MCF 10A (cell line): Measurements from ENCODE around the gene BAAT. TPM values are rescaled to one million over a fixed set of nuclear protein-coding genes. Genes with fewer than 3 reads are reported as not detected.
"Not testable (repeated sequence)": the region's sequence is repeated elsewhere in the genome, so short reads cannot be mapped to it uniquely, and the experiment has no call there.

ENCODE experiments used
- Bru-seq: library from RNA; stranded (reverse); fragments of 400-500 nt; gene quantifications from one replicate; lab custom pipeline; 2021; lab: Mats Ljungman, UMichigan
- BruChase-seq, 2 experiments: library from RNA; stranded (reverse); fragments of 400-500 nt; gene quantifications; one replicate each; lab custom pipeline; 2021; lab: Mats Ljungman, UMichigan
- BruUV-seq: library from RNA; stranded (reverse); fragments of 400-500 nt; replicated peaks from 2 replicates; lab custom pipeline; 2021; lab: Mats Ljungman, UMichigan
- CTCF ChIA-PET: fragments of 300-600 bp; sonication (Branson Sonifier 250); formaldehyde crosslinking; extraction: SDS; loops from one replicate; lab custom pipeline; 2021; ENCODE audit warnings: antibody characterized with exemption, inconsistent platforms; lab: Yijun Ruan, JAX
- POLR2A ChIA-PET: fragments of 300-600, 350-650 bp; sonication (Branson Sonifier 250); formaldehyde crosslinking; extraction: SDS; loops from one replicate; lab custom pipeline; 2020; ENCODE audit warnings: antibody characterized with exemption, inconsistent platforms; lab: Yijun Ruan, JAX
- DNase-seq: peaks from one replicate; pipeline ENCODE4 v3.0.0-alpha.2; 2018; ENCODE audit not compliant: unreplicated experiment
- H3K27ac Mint-ChIP-seq: one replicate; pipeline ENCODE4 v1.8.0; 2022; ENCODE audit warnings: mild to moderate bottlenecking, low read depth, mixed read lengths; ENCODE audit not compliant: unreplicated experiment
- H3K27me3 Mint-ChIP-seq: one replicate; pipeline ENCODE4 v1.8.0; 2022; ENCODE audit warnings: mixed read lengths; ENCODE audit not compliant: insufficient read depth, unreplicated experiment
- H3K36me3 Mint-ChIP-seq: one replicate; pipeline ENCODE4 v1.8.0; 2022; ENCODE audit warnings: mild to moderate bottlenecking, moderate library complexity, mixed read lengths; ENCODE audit not compliant: insufficient read depth, unreplicated experiment
- H3K4me1 Mint-ChIP-seq: one replicate; pipeline ENCODE4 v1.8.0; 2022; ENCODE audit warnings: mixed read lengths; ENCODE audit not compliant: insufficient read depth, unreplicated experiment
- H3K4me3 Mint-ChIP-seq: one replicate; pipeline ENCODE4 v1.8.0; 2022; ENCODE audit warnings: mild to moderate bottlenecking, moderate library complexity, mixed read lengths; ENCODE audit not compliant: unreplicated experiment
- H3K9me3 Mint-ChIP-seq: one replicate; pipeline ENCODE4 v1.8.0; 2022; ENCODE audit warnings: mixed read lengths; ENCODE audit not compliant: unreplicated experiment
- CTCF ChIP-seq: fragments of 200-600 bp; IDR thresholded peaks from one replicate; pipeline ENCODE4 v1.8.0; 2022; ENCODE audit warnings: antibody characterized with exemption, mild to moderate bottlenecking; ENCODE audit not compliant: unreplicated experiment
- intact Hi-C: fragments of 100-400 bp; cut with micrococcal nuclease; formaldehyde crosslinking; loops from 2 replicates; pipeline ENCODE4 v1.14.1; 2022
- long read RNA-seq: library from polyadenylated mRNA; stranded (forward); transcript quantifications from one replicate; pipeline ENCODE4 v2.0.0, GENCODE V29; 2022
- total RNA-seq: library from RNA; stranded (reverse); gene quantifications from 2 replicates; pipeline ENCODE4 v1.2.3, GENCODE V29; 2022

The BAAT gene
- total RNA-seq (0.14 and 0.15 TPM in 2 replicates), Bru-seq, nascent RNA (percentile 48 among the genes with signal in this experiment), BruChase-seq, experiment 1, labeled RNA remaining after a 6-hour chase (percentile 49 among the genes with signal in this experiment), BruChase-seq, experiment 2, labeled RNA remaining after a 2-hour chase (percentile 52 among the genes with signal in this experiment)
- long read RNA-seq, result 0 reads

GRCh38 chr9:101384873-101385536, at the start of gene BAAT:
Gene BAAT, minus strand, starts transcription at chr9:101385006. Its CDS starts 13,602 bp downstream, at chr9:101371404.
- H3K4me3 Mint-ChIP-seq, BruUV-seq, H3K9me3 Mint-ChIP-seq, H3K27ac Mint-ChIP-seq, POLR2A ChIA-PET, DNase-seq, H3K27me3 Mint-ChIP-seq, H3K4me1 Mint-ChIP-seq, CTCF ChIA-PET: not testable (repeated sequence)
- peaks cover 28% of the 10 kb centered on the region for H3K36me3 Mint-ChIP-seq
- intact Hi-C loops, result loop anchor here (5.0 to 10.0 kb wide), 3 partner anchors 268 to 783 kb away; no protein-coding TSS in a partner anchor

- Mint-ChIP-seq H3K4me3 (no peak overlapping the region), H3K36me3 (no peaks in the 10 kb centered on the region), H3K9me3 (no peaks in the 10 kb centered on the region), H3K27me3 (peaks cover 45% of the 10 kb centered on the region), H3K4me1 (no peaks in the 10 kb centered on the region), H3K27ac (no peak overlapping the region)
- POLR2A ChIA-PET, result no interaction called here
- CTCF ChIA-PET, result interaction anchor here (1.4 to 2.5 kb wide), 2 partner anchors 25 to 32 kb away, joined by 3 to 7 read pairs; no protein-coding TSS in a partner anchor
- no peak for TF ChIP-seq CTCF
- no TSS peak for BruUV-seq
- no peak for DNase-seq
- intact Hi-C loops, result no loop called here
Observed at GRCh38 chr9:101433229-101433628, 48.4 kb upstream of the BAAT start.

GRCh38 chr9:101432740-101433139, 47.9 kb upstream of the BAAT start:
- BruUV-seq, result no TSS peak
- no peak for DNase-seq
- intact Hi-C loops, result no loop called here
- Mint-ChIP-seq H3K4me3 (no peak overlapping the region), H3K4me1 (no peaks in the 10 kb centered on the region), H3K27me3 (peaks cover 49% of the 10 kb centered on the region), H3K27ac (no peak overlapping the region), H3K9me3 (no peaks in the 10 kb centered on the region), H3K36me3 (no peaks in the 10 kb centered on the region)
- TF ChIP-seq CTCF, result no peak
- ChIA-PET POLR2A (no interaction called here), CTCF (interaction anchor here (0.6 to 2.5 kb wide), 4 partner anchors 26 to 905 kb away, joined by 3 to 7 read pairs (median 4); no protein-coding TSS in a partner anchor)

GRCh38 chr9:101432171-101432570, 47.4 kb upstream of the BAAT start:
- intact Hi-C loops, result no loop called here
- ChIA-PET POLR2A (interaction anchor here (1.4 kb wide), 1 partner anchor 22 kb away, joined by 4 read pairs; no protein-coding TSS in a partner anchor), CTCF (interaction anchor here (0.6 to 2.5 kb wide), 6 partner anchors 8 to 906 kb away, joined by 3 to 7 read pairs (median 4); no protein-coding TSS in a partner anchor)
- Mint-ChIP-seq H3K27me3 (peaks cover 49% of the 10 kb centered on the region), H3K4me3 (no peak overlapping the region), H3K36me3 (no peaks in the 10 kb centered on the region), H3K4me1 (no peaks in the 10 kb centered on the region), H3K9me3 (no peaks in the 10 kb centered on the region), H3K27ac (no peak overlapping the region)
- TF ChIP-seq CTCF, result no peak
- BruUV-seq, result no TSS peak
- no peak for DNase-seq
